HEK293 (cell line): ENCODE measurements around the gene MORF4L1.

Source experiments
- CTCF ChIA-PET: fragments of 350-600 bp; formaldehyde crosslinking; extraction: SDS; loops from one replicate; lab custom pipeline; 2021; ENCODE audit warnings: antibody characterized with exemption; lab: Yijun Ruan, JAX
- POLR2A ChIA-PET: fragments of 300-600 bp; formaldehyde crosslinking; extraction: SDS; loops from one replicate; lab custom pipeline; 2020; ENCODE audit warnings: antibody characterized with exemption, inconsistent platforms; lab: Yijun Ruan, JAX
- H3K27ac ChIP-seq: fragments of 200-500 bp; sonication (Bioruptor generic); 2 replicates; pipeline ENCODE4 v1.5.1; 2014; ENCODE audit warnings: low read depth, low read length, control low read depth, inconsistent platforms; ENCODE audit errors: extremely low read depth
- H3K36me3 ChIP-seq, 2 experiments: fragments of 200-500 bp in 1 of 2; sonication (Bioruptor generic) in 1 of 2; 1 replicate in 1 of 2; 2 replicates in 1 of 2; pipeline ENCODE4 v1.5.1; 2014 to 2017; ENCODE audit warnings: inconsistent platforms in 2 of 2, low read length in 2 of 2; ENCODE audit not compliant: control insufficient read depth in 2 of 2, insufficient read depth in 1 of 2
- H3K4me1 ChIP-seq: fragments of 200-500 bp; sonication (Bioruptor generic); 2 replicates; pipeline ENCODE4 v1.5.1; 2014; ENCODE audit warnings: mild to moderate bottlenecking, low read length, inconsistent platforms; ENCODE audit not compliant: control insufficient read depth, insufficient read depth
- H3K4me3 ChIP-seq: 2 replicates; pipeline ENCODE4 v1.5.1; 2011; ENCODE audit warnings: low read depth, mild to moderate bottlenecking, control low read depth, low read length, moderate library complexity
- H3K9me3 ChIP-seq: fragments of 200-500 bp; sonication (Bioruptor generic); 2 replicates; pipeline ENCODE4 v1.5.1; 2014; ENCODE audit warnings: low read depth, low read length, inconsistent platforms; ENCODE audit not compliant: control insufficient read depth, insufficient read depth
- CTCF ChIP-seq: fragments of 450-650 bp; formaldehyde crosslinking; IDR thresholded peaks from 2 replicates; pipeline ENCODE4 v1.5.1; 2016; ENCODE audit warnings: missing biosample characterization, missing genetic modification characterization
- GLI2 ChIP-seq: fragments of 450-650 bp; formaldehyde crosslinking; IDR thresholded peaks from 2 replicates; pipeline ENCODE4; 2017; ENCODE audit warnings: missing biosample characterization, missing genetic modification characterization, low read depth, borderline replicate concordance
- HIC1 ChIP-seq: fragments of 450-650 bp; formaldehyde crosslinking; IDR thresholded peaks from 2 replicates; pipeline ENCODE4 v1.5.1; 2016; ENCODE audit warnings: missing biosample characterization, missing genetic modification characterization
- HOXD13 ChIP-seq: sonication (generic); formaldehyde crosslinking; IDR thresholded peaks from 2 replicates; pipeline ENCODE4 v1.8.0; 2022; ENCODE audit warnings: missing genetic modification reagents, borderline replicate concordance
- IKZF3 ChIP-seq: fragments of 450-650 bp; IDR thresholded peaks from 2 replicates; pipeline ENCODE4 v1.5.0; 2018; ENCODE audit warnings: missing biosample characterization, mild to moderate bottlenecking, missing genetic modification characterization, moderate library complexity
- KLF1 ChIP-seq: fragments of 450-650 bp; formaldehyde crosslinking; IDR thresholded peaks from 2 replicates; pipeline ENCODE4 v1.5.1; 2016; ENCODE audit warnings: missing biosample characterization, missing genetic modification characterization
- REPIN1 ChIP-seq: fragments of 450-650 bp; formaldehyde crosslinking; IDR thresholded peaks from 2 replicates; pipeline ENCODE4 v1.5.1; 2017; ENCODE audit warnings: missing biosample characterization, missing genetic modification characterization, low read depth
- WT1 ChIP-seq: fragments of 450-650 bp; formaldehyde crosslinking; IDR thresholded peaks from 2 replicates; pipeline ENCODE4 v1.5.1; 2016; ENCODE audit warnings: missing biosample characterization, missing genetic modification characterization
- ZBTB17 ChIP-seq: fragments of 450-650 bp; formaldehyde crosslinking; IDR thresholded peaks from 2 replicates; pipeline ENCODE4 v1.5.1; 2016; ENCODE audit warnings: missing biosample characterization, missing genetic modification characterization
- ZBTB20 ChIP-seq: fragments of 450-650 bp; formaldehyde crosslinking; IDR thresholded peaks from 2 replicates; pipeline ENCODE4 v1.5.1; 2016; ENCODE audit warnings: missing biosample characterization, missing genetic modification characterization
- ZEB2 ChIP-seq: fragments of 450-650 bp; formaldehyde crosslinking; IDR thresholded peaks from 2 replicates; pipeline ENCODE4 v1.5.1; 2016; ENCODE audit warnings: missing biosample characterization, missing genetic modification characterization
- ZFHX2 ChIP-seq: fragments of 450-650 bp; formaldehyde crosslinking; conservative IDR thresholded peaks from 2 replicates; pipeline ENCODE4 v1.5.1; 2016; ENCODE audit warnings: missing biosample characterization, missing genetic modification characterization
- ZFP37 ChIP-seq: fragments of 450-650 bp; formaldehyde crosslinking; IDR thresholded peaks from 2 replicates; pipeline ENCODE4 v1.5.1; 2016; ENCODE audit warnings: missing biosample characterization, missing genetic modification characterization
- ZIC2 ChIP-seq: fragments of 450-650 bp; formaldehyde crosslinking; IDR thresholded peaks from 2 replicates; pipeline ENCODE4 v1.5.1; 2016; ENCODE audit warnings: missing biosample characterization, missing genetic modification characterization
- ZNF138 ChIP-seq: fragments of 450-650 bp; formaldehyde crosslinking; IDR thresholded peaks from 2 replicates; pipeline ENCODE4 v1.5.1; 2016; ENCODE audit warnings: missing biosample characterization, missing genetic modification characterization, borderline replicate concordance
- ZNF16 ChIP-seq: fragments of 450-650 bp; formaldehyde crosslinking; IDR thresholded peaks from 2 replicates; pipeline ENCODE4 v1.5.1; 2016; ENCODE audit warnings: low read depth, missing biosample characterization, missing genetic modification characterization
- ZNF202 ChIP-seq: fragments of 450-650 bp; formaldehyde crosslinking; IDR thresholded peaks from 2 replicates; pipeline ENCODE4 v1.5.1; 2016; ENCODE audit warnings: missing biosample characterization, missing genetic modification characterization, borderline replicate concordance
- ZNF311 ChIP-seq: fragments of 450-650 bp; formaldehyde crosslinking; IDR thresholded peaks from 2 replicates; pipeline ENCODE4 v1.5.1; 2017; ENCODE audit warnings: missing biosample characterization, missing genetic modification characterization, borderline replicate concordance
- ZNF350 ChIP-seq: fragments of 450-650 bp; formaldehyde crosslinking; IDR thresholded peaks from 2 replicates; pipeline ENCODE4 v1.5.0; 2017; ENCODE audit warnings: missing biosample characterization, mild to moderate bottlenecking, missing genetic modification characterization
- ZNF366 ChIP-seq: fragments of 450-650 bp; formaldehyde crosslinking; conservative IDR thresholded peaks from 2 replicates; pipeline ENCODE4 v1.5.1; 2016; ENCODE audit warnings: missing biosample characterization, missing genetic modification characterization
- ZNF610 ChIP-seq: fragments of 450-650 bp; formaldehyde crosslinking; IDR thresholded peaks from 2 replicates; pipeline ENCODE4 v1.5.1; 2016; ENCODE audit warnings: missing biosample characterization, missing genetic modification characterization, borderline replicate concordance
- ZNF654 ChIP-seq: fragments of 450-650 bp; formaldehyde crosslinking; IDR thresholded peaks from 2 replicates; pipeline ENCODE4 v1.5.1; 2016; ENCODE audit warnings: low read depth, missing biosample characterization, missing genetic modification characterization
- ZNF670 ChIP-seq: fragments of 450-650 bp; formaldehyde crosslinking; IDR thresholded peaks from 2 replicates; pipeline ENCODE4 v1.5.1; 2016; ENCODE audit warnings: missing biosample characterization, missing genetic modification characterization, low read depth
- ZNF692 ChIP-seq: fragments of 450-650 bp; formaldehyde crosslinking; IDR thresholded peaks from 2 replicates; pipeline ENCODE4 v1.5.1; 2016; ENCODE audit warnings: missing biosample characterization, missing genetic modification characterization
- ZSCAN30 ChIP-seq: fragments of 450-650 bp; IDR thresholded peaks from 2 replicates; pipeline ENCODE4 v1.5.1; 2018; ENCODE audit warnings: missing biosample characterization, mild to moderate bottlenecking, missing genetic modification characterization, moderate library complexity
- TF ChIP-seq, protein P1 (sequence below): fragments of 450-650 bp; formaldehyde crosslinking; conservative IDR thresholded peaks from 2 replicates; pipeline ENCODE4 v1.5.1; 2016; ENCODE audit warnings: low read depth, missing biosample characterization, missing genetic modification characterization
- TF ChIP-seq, protein P2 (sequence below): fragments of 450-650 bp; formaldehyde crosslinking; IDR thresholded peaks from 2 replicates; pipeline ENCODE4 v1.5.1; 2016; ENCODE audit warnings: missing biosample characterization, missing genetic modification characterization

Gene MORF4L1

DNA sequence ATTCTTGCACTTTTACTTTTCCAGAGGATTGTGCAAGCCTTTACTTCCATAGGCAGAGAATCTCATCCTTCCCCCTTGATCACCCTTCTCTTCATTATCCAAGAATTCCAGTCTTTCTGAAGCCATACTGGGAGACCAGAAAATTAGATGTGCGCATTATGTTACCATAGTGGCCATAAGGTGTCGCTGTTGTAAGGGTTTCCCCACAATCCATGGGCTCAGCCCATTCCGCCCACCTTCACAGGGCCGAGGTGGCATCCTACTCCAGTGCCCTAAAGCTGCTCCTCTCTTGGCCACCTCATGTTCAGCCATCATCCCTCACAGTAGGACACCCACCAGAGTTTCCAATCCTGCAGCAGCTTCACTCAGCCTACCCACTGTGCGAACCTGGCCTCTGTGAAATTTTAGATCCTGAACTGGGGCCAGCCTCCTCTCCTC, 37.1 kb downstream of the MORF4L1 start:
- Histone ChIP-seq H3K9me3 (no peaks in the 10 kb centered on the region), H3K36me3 (peaks cover 49 to 73% of the 10 kb centered on the region in 2 experiments), H3K4me3 (no peak overlapping the region), H3K4me1 (no peaks in the 10 kb centered on the region), H3K27ac (no peak overlapping the region)
- POLR2A ChIA-PET, result interaction anchor here (0.8 to 0.9 kb wide), 2 partner anchors 19 to 70 kb away, joined by 3 read pairs; no protein-coding TSS in a partner anchor
- CTCF ChIA-PET, result interaction anchor here (0.5 to 9.6 kb wide), 24 partner anchors 9 to 317 kb away, joined by 3 to 157 read pairs (median 5); partner anchors contain the start of gene CTSH
- TF ChIP-seq ZNF311 (tag by site-specific recombination) (no peak), ZNF610 (tag by site-specific recombination) (no peak), ZNF366 (no peak), ZFHX2 (tag by site-specific recombination) (peak; percentile 88), ZNF654 (tag by site-specific recombination) (peak; percentile 63), ZNF692 (tag by site-specific recombination) (no peak), ZBTB17 (tag by site-specific recombination) (peak; percentile 62), CTCF (tag by site-specific recombination) (peak; percentile 58), ZNF202 (tag by site-specific recombination) (no peak), ZNF350 (no peak), ZIC2 (tag by site-specific recombination) (peak; percentile 50), ZBTB20 (no peak), IKZF3 (tag by site-specific recombination) (peak; percentile 45; the same call in 1 of the 2 replicates), HOXD13 (CRISPR knock-in tag) (no peak), WT1 (tag by site-specific recombination) (no peak), ZSCAN30 (tag by site-specific recombination) (peak; percentile 41; the same call in 1 of the 2 replicates), GLI2 (no peak), REPIN1 (tag by site-specific recombination) (no peak), ZNF16 (tag by site-specific recombination) (no peak), HIC1 (no peak), ZNF138 (tag by site-specific recombination) (no peak), KLF1 (tag by site-specific recombination) (no peak), ZEB2 (tag by site-specific recombination) (no peak), ZFP37 (tag by site-specific recombination) (no peak), ZNF670 (tag by site-specific recombination) (no peak)
- TF ChIP-seq, protein P1, sequence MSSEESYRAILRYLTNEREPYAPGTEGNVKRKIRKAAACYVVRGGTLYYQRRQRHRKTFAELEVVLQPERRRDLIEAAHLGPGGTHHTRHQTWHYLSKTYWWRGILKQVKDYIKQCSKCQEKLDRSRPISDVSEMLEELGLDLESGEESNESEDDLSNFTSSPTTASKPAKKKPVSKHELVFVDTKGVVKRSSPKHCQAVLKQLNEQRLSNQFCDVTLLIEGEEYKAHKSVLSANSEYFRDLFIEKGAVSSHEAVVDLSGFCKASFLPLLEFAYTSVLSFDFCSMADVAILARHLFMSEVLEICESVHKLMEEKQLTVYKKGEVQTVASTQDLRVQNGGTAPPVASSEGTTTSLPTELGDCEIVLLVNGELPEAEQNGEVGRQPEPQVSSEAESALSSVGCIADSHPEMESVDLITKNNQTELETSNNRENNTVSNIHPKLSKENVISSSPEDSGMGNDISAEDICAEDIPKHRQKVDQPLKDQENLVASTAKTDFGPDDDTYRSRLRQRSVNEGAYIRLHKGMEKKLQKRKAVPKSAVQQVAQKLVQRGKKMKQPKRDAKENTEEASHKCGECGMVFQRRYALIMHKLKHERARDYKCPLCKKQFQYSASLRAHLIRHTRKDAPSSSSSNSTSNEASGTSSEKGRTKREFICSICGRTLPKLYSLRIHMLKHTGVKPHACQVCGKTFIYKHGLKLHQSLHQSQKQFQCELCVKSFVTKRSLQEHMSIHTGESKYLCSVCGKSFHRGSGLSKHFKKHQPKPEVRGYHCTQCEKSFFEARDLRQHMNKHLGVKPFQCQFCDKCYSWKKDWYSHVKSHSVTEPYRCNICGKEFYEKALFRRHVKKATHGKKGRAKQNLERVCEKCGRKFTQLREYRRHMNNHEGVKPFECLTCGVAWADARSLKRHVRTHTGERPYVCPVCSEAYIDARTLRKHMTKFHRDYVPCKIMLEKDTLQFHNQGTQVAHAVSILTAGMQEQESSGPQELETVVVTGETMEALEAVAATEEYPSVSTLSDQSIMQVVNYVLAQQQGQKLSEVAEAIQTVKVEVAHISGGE (tag by site-specific recombination), result no peak
- TF ChIP-seq, protein P2, sequence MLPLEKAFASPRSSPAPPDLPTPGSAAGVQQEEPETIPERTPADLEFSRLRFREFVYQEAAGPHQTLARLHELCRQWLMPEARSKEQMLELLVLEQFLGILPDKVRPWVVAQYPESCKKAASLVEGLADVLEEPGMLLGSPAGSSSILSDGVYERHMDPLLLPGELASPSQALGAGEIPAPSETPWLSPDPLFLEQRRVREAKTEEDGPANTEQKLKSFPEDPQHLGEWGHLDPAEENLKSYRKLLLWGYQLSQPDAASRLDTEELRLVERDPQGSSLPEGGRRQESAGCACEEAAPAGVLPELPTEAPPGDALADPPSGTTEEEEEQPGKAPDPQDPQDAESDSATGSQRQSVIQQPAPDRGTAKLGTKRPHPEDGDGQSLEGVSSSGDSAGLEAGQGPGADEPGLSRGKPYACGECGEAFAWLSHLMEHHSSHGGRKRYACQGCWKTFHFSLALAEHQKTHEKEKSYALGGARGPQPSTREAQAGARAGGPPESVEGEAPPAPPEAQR (tag by site-specific recombination), result no peak
